ENCODE measurements around the gene HTR7. TPM values are rescaled to one million over a fixed set of nuclear protein-coding genes. Genes with fewer than 3 reads are reported as not detected.
A peak's percentile ranks its signal among the peaks of the same experiment; 100 is the strongest.

The HTR7 gene
- total RNA-seq, 5 donors from 2014 or later (not counting 1 experiment from before 2014, with no cell fraction given): 0.07 TPM; not detected in 4

DNA sequence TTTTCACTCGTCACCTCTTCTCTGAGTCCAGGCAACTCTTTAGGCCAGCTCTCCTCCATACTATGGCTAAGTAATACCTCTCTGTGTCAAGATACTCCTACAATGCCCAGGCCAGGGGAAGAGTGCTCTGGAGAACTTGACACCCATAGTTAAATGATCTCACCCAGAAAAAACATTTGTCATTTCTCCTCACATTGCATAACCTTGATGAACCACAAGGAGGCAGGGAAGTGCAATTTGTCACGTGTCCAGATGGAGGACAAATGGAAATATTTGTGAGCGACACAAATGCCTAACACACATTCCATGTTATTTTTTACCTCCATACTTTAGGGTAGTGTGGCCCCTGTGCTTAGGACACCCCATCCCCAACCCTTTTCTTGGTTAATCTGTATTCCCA lies 78.3 kb downstream of the HTR7 start:
- no peak overlapping the region for H3K4me3 ChIP-seq (ENCODE audit: control insufficient read depth in 1 of 2, extremely low read depth in 1 of 2, low read length in 1 of 2)
- no peaks in the 10 kb centered on the region for H3K4me1 Mint-ChIP-seq
- no peak overlapping the region for H3K27ac Mint-ChIP-seq
- ATAC-seq (replicated peaks in 1 of 4) (no peak), DNase-seq (no peak)
- H3K9me3 ChIP-seq: no peaks in the 10 kb centered on the region
- H3K36me3 Mint-ChIP-seq: no peaks in the 10 kb centered on the region
- no peaks in the 10 kb centered on the region for H3K36me3 ChIP-seq (ENCODE audit: control insufficient read depth in 2 of 2, extremely low read depth in 1 of 2, insufficient read depth in 1 of 2, low read length in 1 of 2)
- ChIA-PET POLR2A (no interaction called here), CTCF (no interaction called here)
- peaks cover 9% of the 10 kb centered on the region in 2 donors for H3K27me3 Mint-ChIP-seq
- H3K9me3 Mint-ChIP-seq: no peaks in the 10 kb centered on the region
- no peaks in the 10 kb centered on the region for H3K4me1 ChIP-seq (ENCODE audit: control insufficient read depth in 1 of 2, extremely low read depth in 1 of 2, insufficient read depth in 2 of 2, low read length in 2 of 2)
- 50% methylated on average over 2 of the region's 3 CpGs for WGBS (ENCODE audit: insufficient coverage)
- H3K27me3 ChIP-seq (replicated peaks in 1 of 2; ENCODE audit: control insufficient read depth in 2 of 2, extremely low read depth in 1 of 2, insufficient read depth in 2 of 2, low read length in 1 of 2): peaks cover 0 to 5% of the 10 kb centered on the region in 2 experiments
- no peak overlapping the region for H3K27ac ChIP-seq (ENCODE audit: low read length)
- H3K4me3 Mint-ChIP-seq: no peak overlapping the region

DNA sequence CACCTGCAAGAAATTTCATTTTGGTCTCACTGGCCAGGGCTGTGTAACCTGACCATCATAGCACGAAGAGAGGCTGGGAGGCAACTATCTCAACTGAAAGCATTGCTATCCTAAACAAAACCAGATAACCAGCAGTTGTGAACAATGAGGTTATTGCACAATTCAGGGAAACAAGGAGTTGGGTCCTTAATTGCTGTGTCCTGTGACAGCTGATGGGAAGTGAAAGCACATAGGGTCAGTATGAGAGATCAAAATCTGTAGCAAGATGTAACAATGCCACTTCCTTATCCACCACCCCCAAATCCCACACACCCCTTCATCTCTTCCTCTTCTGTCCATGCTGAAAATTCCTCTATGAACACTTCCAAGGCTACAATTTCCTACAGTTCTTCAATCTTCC lies 80.2 kb downstream of the HTR7 start:
- Mint-ChIP-seq H3K27me3 (peaks cover 9 to 11% of the 10 kb centered on the region in 2 donors), H3K4me3 (no peak overlapping the region), H3K4me1 (no peaks in the 10 kb centered on the region), H3K36me3 (no peaks in the 10 kb centered on the region), H3K9me3 (no peaks in the 10 kb centered on the region), H3K27ac (no peak overlapping the region)
- H3K27ac ChIP-seq (ENCODE audit: low read length): no peak overlapping the region
- CTCF ChIA-PET: no interaction called here
- 67% methylated on average over 1 of the region's 1 CpG for WGBS (ENCODE audit: insufficient coverage)
- H3K4me3 ChIP-seq (ENCODE audit: control insufficient read depth in 1 of 2, extremely low read depth in 1 of 2, low read length in 1 of 2): no peak overlapping the region
- H3K36me3 ChIP-seq (ENCODE audit: control insufficient read depth in 2 of 2, extremely low read depth in 1 of 2, insufficient read depth in 1 of 2, low read length in 1 of 2): no peaks in the 10 kb centered on the region
- peaks cover 0 to 5% of the 10 kb centered on the region in 2 experiments for H3K27me3 ChIP-seq (replicated peaks in 1 of 2; ENCODE audit: control insufficient read depth in 2 of 2, extremely low read depth in 1 of 2, insufficient read depth in 2 of 2, low read length in 1 of 2)
- no peaks in the 10 kb centered on the region for H3K9me3 ChIP-seq
- POLR2A ChIA-PET: no interaction called here
- ATAC-seq (replicated peaks in 1 of 4) (no peak), DNase-seq (no peak)
- no peaks in the 10 kb centered on the region for H3K4me1 ChIP-seq (ENCODE audit: control insufficient read depth in 1 of 2, extremely low read depth in 1 of 2, insufficient read depth in 2 of 2, low read length in 2 of 2)

DNA sequence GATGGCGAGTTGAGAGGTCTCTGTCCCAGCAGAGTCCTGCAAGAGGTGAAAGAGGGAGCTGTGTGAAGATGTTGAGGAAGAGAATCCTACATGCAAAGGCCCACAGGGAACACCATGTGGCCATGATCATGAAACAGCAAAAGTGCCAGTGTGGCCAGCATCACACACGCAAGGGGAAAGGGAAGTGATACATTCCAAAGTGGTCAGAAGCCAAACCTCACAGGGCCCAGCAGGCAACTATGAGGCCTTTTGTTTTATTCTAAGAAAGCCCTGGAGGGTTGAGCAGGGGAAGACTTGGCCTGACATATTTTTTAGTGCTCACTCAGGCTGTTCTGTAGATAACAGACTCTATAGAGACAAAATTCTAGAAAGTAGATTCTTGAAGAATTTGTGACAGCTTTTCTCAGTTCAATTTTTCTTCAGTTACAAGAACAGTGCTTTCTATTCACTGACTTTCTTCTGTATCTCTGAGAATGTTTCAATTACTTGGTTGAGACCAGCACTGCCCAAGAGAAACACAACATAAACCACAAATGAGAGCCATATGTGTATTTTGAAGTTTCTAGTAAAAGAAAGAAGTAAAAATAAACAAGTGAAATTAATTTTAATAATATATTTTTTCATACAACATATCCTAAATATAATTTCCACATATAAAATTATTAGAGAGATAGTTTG lies 82.3 kb downstream of the HTR7 start:
- Histone ChIP-seq H3K9me3 (no peaks in the 10 kb centered on the region), H3K4me1 (ENCODE audit: control insufficient read depth in 1 of 2, extremely low read depth in 1 of 2, insufficient read depth in 2 of 2, low read length in 2 of 2) (no peaks in the 10 kb centered on the region), H3K4me3 (ENCODE audit: control insufficient read depth in 1 of 2, extremely low read depth in 1 of 2, low read length in 1 of 2) (no peak overlapping the region), H3K27ac (ENCODE audit: low read length) (no peak overlapping the region), H3K27me3 (replicated peaks in 1 of 2; ENCODE audit: control insufficient read depth in 2 of 2, extremely low read depth in 1 of 2, insufficient read depth in 2 of 2, low read length in 1 of 2) (peaks cover 0 to 9% of the 10 kb centered on the region in 2 experiments), H3K36me3 (ENCODE audit: control insufficient read depth in 2 of 2, extremely low read depth in 1 of 2, insufficient read depth in 1 of 2, low read length in 1 of 2) (no peaks in the 10 kb centered on the region)
- ATAC-seq (replicated peaks in 1 of 4): no peak
- H3K36me3 Mint-ChIP-seq: no peaks in the 10 kb centered on the region
- DNase-seq: no peak
- H3K4me1 Mint-ChIP-seq: no peaks in the 10 kb centered on the region
- H3K27me3 Mint-ChIP-seq: peaks cover 9% of the 10 kb centered on the region in 2 donors
- H3K4me3 Mint-ChIP-seq: no peak overlapping the region
- POLR2A ChIA-PET: no interaction called here
- H3K9me3 Mint-ChIP-seq: no peaks in the 10 kb centered on the region
- 46% methylated on average over 2 of the region's 2 CpGs for WGBS (ENCODE audit: insufficient coverage)
- CTCF ChIA-PET: no interaction called here
- H3K27ac Mint-ChIP-seq: no peak overlapping the region

DNA sequence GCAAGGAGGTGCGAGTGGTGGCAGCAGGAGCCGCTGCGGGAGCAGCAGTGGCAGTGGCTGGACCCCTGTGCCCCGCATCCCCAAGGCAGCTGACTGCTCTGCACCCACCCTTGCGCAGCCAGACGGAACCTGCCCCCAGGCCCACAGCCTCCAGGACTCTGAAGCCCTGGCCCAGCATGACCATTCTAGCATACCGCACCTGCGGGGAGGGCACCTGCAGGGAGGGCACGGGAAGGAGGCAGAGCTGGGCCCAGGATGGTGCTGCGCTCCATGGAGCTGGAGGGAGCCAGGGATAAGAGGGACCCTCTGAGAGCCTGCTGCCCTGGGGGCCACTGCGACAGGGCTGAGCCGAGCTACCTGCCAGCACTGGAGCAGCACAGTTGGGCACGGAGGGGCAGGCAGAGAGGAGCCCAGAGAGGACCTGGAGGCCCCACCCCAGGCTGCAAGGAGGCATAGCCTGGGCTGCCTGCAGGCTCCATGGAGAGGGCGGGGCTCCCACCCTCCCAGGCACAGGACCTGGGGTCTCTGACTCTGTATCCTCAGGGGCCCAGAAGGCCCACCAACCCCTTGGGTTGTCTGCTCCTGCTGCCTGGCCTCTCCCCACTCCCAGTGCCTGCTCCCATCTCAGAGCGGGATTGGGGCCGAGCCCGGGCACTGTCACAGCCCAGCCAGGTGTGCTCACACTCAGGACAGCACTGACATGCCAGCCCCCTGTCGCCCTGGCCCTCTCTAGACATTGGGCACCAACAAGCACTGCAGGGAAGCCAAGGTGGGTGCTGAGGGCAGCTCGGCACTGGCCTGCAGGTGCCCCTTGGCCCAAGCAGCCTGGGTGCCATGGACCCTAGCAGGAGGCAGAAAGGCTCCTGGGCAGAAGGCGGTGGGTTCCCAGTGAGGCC lies 87.6 kb downstream of the HTR7 start:
- no peaks in the 10 kb centered on the region for H3K9me3 ChIP-seq
- Mint-ChIP-seq H3K27me3 (peaks cover 14 to 15% of the 10 kb centered on the region in 2 donors), H3K36me3 (no peaks in the 10 kb centered on the region), H3K27ac (no peak overlapping the region), H3K4me3 (no peak overlapping the region), H3K9me3 (peaks cover 0 to 3% (median 0%) of the 10 kb centered on the region in 3 donors), H3K4me1 (no peaks in the 10 kb centered on the region)
- ATAC-seq (replicated peaks in 1 of 4): peak in 1 of 4 experiments; percentile 13
- no peaks in the 10 kb centered on the region for H3K36me3 ChIP-seq (ENCODE audit: control insufficient read depth in 2 of 2, extremely low read depth in 1 of 2, insufficient read depth in 1 of 2, low read length in 1 of 2)
- H3K4me1 ChIP-seq (ENCODE audit: control insufficient read depth in 1 of 2, extremely low read depth in 1 of 2, insufficient read depth in 2 of 2, low read length in 2 of 2): no peaks in the 10 kb centered on the region
- no peak for DNase-seq
- ChIA-PET POLR2A (no interaction called here), CTCF (no interaction called here)
- WGBS (ENCODE audit: insufficient coverage): 91% methylated on average over 20 of the region's 20 CpGs
- H3K4me3 ChIP-seq (ENCODE audit: control insufficient read depth in 1 of 2, extremely low read depth in 1 of 2, low read length in 1 of 2): no peak overlapping the region
- no peak overlapping the region for H3K27ac ChIP-seq (ENCODE audit: low read length)
- peaks cover 0 to 18% of the 10 kb centered on the region in 2 experiments for H3K27me3 ChIP-seq (replicated peaks in 1 of 2; ENCODE audit: control insufficient read depth in 2 of 2, extremely low read depth in 1 of 2, insufficient read depth in 2 of 2, low read length in 1 of 2)

DNA sequence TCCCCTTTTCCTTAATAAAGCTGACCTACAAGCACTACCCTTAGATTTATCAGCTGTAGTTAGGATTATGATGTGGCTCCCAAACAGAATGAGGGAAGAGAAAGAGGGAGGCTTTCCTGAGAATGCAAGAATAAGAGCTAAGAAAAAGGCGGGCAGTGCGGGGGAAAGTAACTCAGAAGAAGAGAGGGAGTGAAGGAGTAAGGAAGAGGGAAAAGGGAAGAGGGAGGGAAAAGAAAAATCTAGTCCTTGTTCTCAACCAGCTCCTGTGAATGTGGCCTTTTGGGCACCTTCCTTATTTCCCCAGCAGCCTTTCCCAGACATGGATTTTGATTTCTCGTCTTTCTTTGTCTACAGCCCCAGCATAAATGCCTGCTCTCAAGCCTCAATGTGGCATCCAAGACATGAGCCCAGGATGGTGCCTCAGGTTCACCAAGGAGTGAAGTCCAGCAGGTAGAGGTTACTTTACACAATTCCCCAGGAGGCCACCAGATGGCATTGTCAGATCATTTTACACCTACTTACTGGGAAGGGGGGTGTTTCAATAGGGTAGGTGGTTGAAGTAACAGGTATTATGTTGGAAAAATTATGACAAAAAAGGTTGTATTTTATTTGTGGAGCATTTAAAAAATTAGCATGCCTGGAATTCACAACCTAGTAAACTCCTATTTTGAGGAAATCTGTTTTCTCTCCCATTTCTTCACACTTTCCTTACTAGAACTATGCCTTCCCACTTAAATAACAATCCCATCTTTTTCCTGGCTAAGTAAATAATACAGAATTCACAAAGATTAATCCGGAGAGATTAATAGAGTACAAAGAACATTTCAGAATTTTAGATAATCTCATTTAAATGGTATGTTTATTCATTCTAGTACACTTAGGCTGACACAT lies 106.5 kb downstream of the HTR7 start:
- peak in 23 of 35 experiments; percentile 1 to 53 (median 18) for DNase-seq
- H3K4me1 Mint-ChIP-seq: no peaks in the 10 kb centered on the region
- Histone ChIP-seq H3K27ac (ENCODE audit: low read length) (no peak overlapping the region), H3K27me3 (replicated peaks in 1 of 2; ENCODE audit: control insufficient read depth in 2 of 2, extremely low read depth in 1 of 2, insufficient read depth in 2 of 2, low read length in 1 of 2) (peaks cover 0 to 6% of the 10 kb centered on the region in 2 experiments), H3K4me3 (ENCODE audit: control insufficient read depth in 1 of 2, extremely low read depth in 1 of 2, low read length in 1 of 2) (no peak overlapping the region), H3K36me3 (ENCODE audit: control insufficient read depth in 2 of 2, extremely low read depth in 1 of 2, insufficient read depth in 1 of 2, low read length in 1 of 2) (no peaks in the 10 kb centered on the region), H3K4me1 (ENCODE audit: control insufficient read depth in 1 of 2, extremely low read depth in 1 of 2, insufficient read depth in 2 of 2, low read length in 2 of 2) (no peaks in the 10 kb centered on the region), H3K9me3 (no peaks in the 10 kb centered on the region)
- POLR2A ChIA-PET: no interaction called here
- H3K36me3 Mint-ChIP-seq: no peaks in the 10 kb centered on the region
- H3K9me3 Mint-ChIP-seq: no peaks in the 10 kb centered on the region
- peaks cover 25 to 31% of the 10 kb centered on the region in 2 donors for H3K27me3 Mint-ChIP-seq
- H3K27ac Mint-ChIP-seq: no peak overlapping the region
- H3K4me3 Mint-ChIP-seq: no peak overlapping the region
- WGBS (ENCODE audit: insufficient coverage): no CpG with 5 or more reads among the region's 4 CpGs
- ATAC-seq (replicated peaks in 1 of 4): peak in 3 of 4 experiments; percentile 50 to 67 (median 56)
- CTCF ChIA-PET: interaction anchor here in 1 of 2 donors (0.8 kb wide), 1 partner anchor 1159 kb away, joined by 5 read pairs; no protein-coding TSS in a partner anchor

DNA sequence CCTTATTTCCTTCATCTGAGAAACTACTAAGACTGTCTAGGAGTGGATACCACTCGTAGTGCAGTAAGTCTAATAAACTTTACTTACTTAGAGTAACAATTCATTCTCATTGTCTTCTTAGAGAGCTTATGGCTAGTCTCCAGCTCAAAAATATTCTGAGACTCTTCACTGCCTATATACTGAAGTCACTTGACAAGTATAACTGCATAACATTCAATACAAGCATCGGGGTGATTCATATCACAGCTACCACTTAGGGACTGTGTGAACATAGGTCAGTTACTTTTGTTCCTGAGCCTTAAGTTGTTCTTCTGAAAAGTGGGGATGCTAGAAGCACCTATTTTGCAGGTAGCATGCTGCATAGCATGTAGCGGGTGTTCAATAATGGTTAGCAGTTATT lies 111.0 kb downstream of the HTR7 start:
- H3K27me3 Mint-ChIP-seq: peaks cover 32 to 38% of the 10 kb centered on the region in 2 donors
- no peak overlapping the region for H3K27ac ChIP-seq (ENCODE audit: low read length)

More for the DNA sequence above, 111.0 kb downstream of the HTR7 start:
- H3K9me3 Mint-ChIP-seq: no peaks in the 10 kb centered on the region
- 80% methylated on average over 1 of the region's 3 CpGs for WGBS (ENCODE audit: insufficient coverage)
- ChIA-PET POLR2A (no interaction called here), CTCF (no interaction called here)
- Histone ChIP-seq H3K36me3 (ENCODE audit: control insufficient read depth in 2 of 2, extremely low read depth in 1 of 2, insufficient read depth in 1 of 2, low read length in 1 of 2) (no peaks in the 10 kb centered on the region), H3K9me3 (no peaks in the 10 kb centered on the region), H3K4me3 (ENCODE audit: control insufficient read depth in 1 of 2, extremely low read depth in 1 of 2, low read length in 1 of 2) (no peak overlapping the region), H3K4me1 (ENCODE audit: control insufficient read depth in 1 of 2, extremely low read depth in 1 of 2, insufficient read depth in 2 of 2, low read length in 2 of 2) (no peaks in the 10 kb centered on the region), H3K27me3 (replicated peaks in 1 of 2; ENCODE audit: control insufficient read depth in 2 of 2, extremely low read depth in 1 of 2, insufficient read depth in 2 of 2, low read length in 1 of 2) (peaks cover 0 to 6% of the 10 kb centered on the region in 2 experiments)
- no peak overlapping the region for H3K27ac Mint-ChIP-seq
- ATAC-seq (replicated peaks in 1 of 4): no peak
- DNase-seq: no peak
- H3K4me1 Mint-ChIP-seq: no peaks in the 10 kb centered on the region
- no peak overlapping the region for H3K4me3 Mint-ChIP-seq
- H3K36me3 Mint-ChIP-seq: no peaks in the 10 kb centered on the region

Data from T-cell (primary cell).